Fibroblast of lung (primary cell): ENCODE measurements around the gene SLC8A2. TPM values are rescaled to one million over a fixed set of nuclear protein-coding genes. Genes with fewer than 3 reads are reported as not detected.

Experiments used
- DNase-seq, 2 donors: peaks; one replicate each; pipeline versions ENCODE4 v3.0.0 to v3.0.0-alpha.2; 2010; ENCODE audit warnings: low read depth in 2 of 2
- H2AFZ ChIP-seq: 2 replicates; pipeline ENCODE4 v1.5.1; 2012; ENCODE audit warnings: low read length, control low read depth, inconsistent platforms
- H3K27ac ChIP-seq: 2 replicates; pipeline ENCODE4 v1.5.1; 2011; ENCODE audit warnings: low read length, control low read depth; ENCODE audit not compliant: insufficient read depth
- H3K27me3 ChIP-seq: 2 replicates; pipeline ENCODE4 v1.5.1; 2011; ENCODE audit warnings: mild to moderate bottlenecking, low read length; ENCODE audit not compliant: control insufficient read depth, insufficient read depth
- H3K36me3 ChIP-seq: 2 replicates; pipeline ENCODE4 v1.5.1; 2011; ENCODE audit warnings: low read length; ENCODE audit not compliant: control insufficient read depth, insufficient read depth
- H3K4me1 ChIP-seq: 2 replicates; pipeline ENCODE4 v1.5.1; 2011; ENCODE audit warnings: low read length; ENCODE audit not compliant: control insufficient read depth, insufficient read depth; ENCODE audit errors: extremely low read depth
- H3K4me2 ChIP-seq: 2 replicates; pipeline ENCODE4 v1.5.1; 2011; ENCODE audit warnings: low read length, control low read depth; ENCODE audit not compliant: insufficient read depth; ENCODE audit errors: extremely low read depth
- H3K4me3 ChIP-seq, 4 experiments: fragments of 200-600 bp in 1 of 4; sonication (generic) in 1 of 4; replicated peaks in 1 of 4; 2 replicates each; pipeline ENCODE4 v1.5.1; 2011 to 2016; ENCODE audit warnings: low read length in 4 of 4, low read depth in 3 of 4, mild to moderate bottlenecking in 3 of 4, control low read depth in 2 of 4, inconsistent platforms in 1 of 4, mixed read lengths in 1 of 4; ENCODE audit not compliant: insufficient read depth in 1 of 4; ENCODE audit errors: control extremely low read depth in 1 of 4
- H3K79me2 ChIP-seq: 2 replicates; pipeline ENCODE4 v1.5.1; 2012; ENCODE audit warnings: mild to moderate bottlenecking, low read length, inconsistent platforms; ENCODE audit not compliant: control insufficient read depth, insufficient read depth
- H3K9ac ChIP-seq: 2 replicates; pipeline ENCODE4 v1.5.1; 2011; ENCODE audit warnings: mild to moderate bottlenecking, low read length, control low read depth; ENCODE audit not compliant: insufficient read depth
- H3K9me3 ChIP-seq: 2 replicates; pipeline ENCODE4 v1.5.1; 2012; ENCODE audit warnings: low read depth, low read length; ENCODE audit not compliant: control insufficient read depth, insufficient read depth
- H4K20me1 ChIP-seq: 2 replicates; pipeline ENCODE4 v1.5.1; 2011; ENCODE audit warnings: low read length; ENCODE audit not compliant: control insufficient read depth, insufficient read depth; ENCODE audit errors: extremely low read depth
- CTCF ChIP-seq, 2 donors: IDR thresholded peaks in 1 of 2; conservative IDR thresholded peaks in 1 of 2; 1 replicate in 1 of 2; 2 replicates in 1 of 2; pipeline ENCODE4 v1.5.1; 2011 to 2012; ENCODE audit warnings: low read length in 2 of 2, control low read depth in 1 of 2, inconsistent platforms in 1 of 2, low read depth in 1 of 2, mild to moderate bottlenecking in 1 of 2
- EZH2 ChIP-seq: IDR thresholded peaks from 2 replicates; pipeline ENCODE4 v1.5.1; 2012; ENCODE audit warnings: low read length, control low read depth, mild to moderate bottlenecking; ENCODE audit errors: missing control alignments
- polyA plus RNA-seq, 2 donors: library from polyadenylated mRNA; depleted of rRNA in 1 of 2; stranded (reverse) in 1 of 2; unstranded in 1 of 2; fragments of >200 nt; gene quantifications; 2 replicates each; pipeline ENCODE4 v1.2.1, GENCODE V29; 2011 to 2012; ENCODE audit warnings: missing spikeins in 1 of 2
- total RNA-seq: library from RNA; depleted of rRNA; stranded (reverse); fragments of >200 nt; gene quantifications from 2 replicates; pipeline ENCODE4 v1.2.1, GENCODE V29; 2014

Gene SLC8A2
- total and polyA plus RNA-seq, 2 donors (not counting 1 experiment from before 2014, with no cell fraction given) = under 0.01 TPM; not detected in 1

DNA sequence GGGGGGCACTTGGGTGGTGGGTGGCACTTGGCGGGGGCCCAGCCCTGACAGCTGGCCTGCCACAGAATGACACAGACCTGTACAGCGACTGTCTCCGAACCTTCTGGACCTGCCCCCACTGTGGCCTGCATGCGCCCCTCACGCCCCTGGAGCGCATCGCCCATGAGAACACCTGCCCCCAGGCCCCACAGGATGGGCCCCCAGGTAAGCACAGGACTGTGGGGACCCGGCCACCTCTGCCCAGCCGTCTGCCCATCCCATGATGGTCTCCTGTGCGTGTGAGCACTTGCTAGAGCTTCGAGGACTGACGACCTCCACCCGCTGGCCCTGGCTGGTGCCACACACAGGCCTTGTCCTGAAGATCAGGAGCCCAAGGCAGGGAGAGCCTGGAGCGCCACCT, 90.6 kb downstream of the SLC8A2 start:
- H3K9me3 ChIP-seq = no peaks in the 10 kb centered on the region
- H3K27ac ChIP-seq = no peak overlapping the region
- no peak overlapping the region for H3K4me2 ChIP-seq
- DNase-seq = no peak
- H3K36me3 ChIP-seq = peaks cover 22% of the 10 kb centered on the region
- no peak overlapping the region for H3K4me3 ChIP-seq
- H2AFZ ChIP-seq = no peak overlapping the region
- H3K27me3 ChIP-seq = no peaks in the 10 kb centered on the region
- no peaks in the 10 kb centered on the region for H3K79me2 ChIP-seq
- no peak for TF ChIP-seq EZH2
- no peak for TF ChIP-seq CTCF (conservative IDR thresholded peaks at IDR 0.05 in 1 of 2, IDR thresholded peaks at IDR 0.05 in 1 of 2; ENCODE audit: low read depth in 1 of 2, low read length in 2 of 2)
- H3K4me1 ChIP-seq = no peaks in the 10 kb centered on the region
- H3K9ac ChIP-seq = no peak overlapping the region
- no peaks in the 10 kb centered on the region for H4K20me1 ChIP-seq

DNA sequence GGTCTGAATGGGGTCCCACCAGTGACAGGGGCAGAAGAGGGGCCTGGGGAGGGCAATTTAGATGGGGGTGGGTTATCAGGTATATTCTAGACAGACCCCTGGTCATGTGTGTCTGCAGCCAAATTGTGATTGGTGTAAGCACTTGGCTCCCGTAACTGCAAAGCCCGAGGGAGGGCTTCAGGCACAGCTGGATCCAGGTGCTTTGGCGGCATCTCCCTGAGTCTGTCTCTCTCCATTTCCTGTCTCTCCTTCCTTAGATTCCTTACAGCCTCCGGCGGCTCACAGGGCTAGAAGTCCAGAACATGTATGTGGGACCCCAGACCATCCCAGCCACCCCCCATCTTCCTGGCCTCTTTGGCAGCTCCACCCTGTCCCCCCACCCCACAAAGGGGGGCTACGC, 91.1 kb downstream of the SLC8A2 start:
- Histone ChIP-seq H3K36me3 (peaks cover 25% of the 10 kb centered on the region), H3K9ac (no peak overlapping the region), H3K79me2 (no peaks in the 10 kb centered on the region), H3K9me3 (no peaks in the 10 kb centered on the region), H2AFZ (no peak overlapping the region), H3K27ac (no peak overlapping the region), H4K20me1 (no peaks in the 10 kb centered on the region), H3K4me1 (no peaks in the 10 kb centered on the region), H3K4me3 (no peak overlapping the region), H3K4me2 (no peak overlapping the region), H3K27me3 (no peaks in the 10 kb centered on the region)
- DNase-seq = no peak
- TF ChIP-seq EZH2 = no peak
- TF ChIP-seq CTCF (conservative IDR thresholded peaks at IDR 0.05 in 1 of 2, IDR thresholded peaks at IDR 0.05 in 1 of 2; ENCODE audit: low read depth in 1 of 2, low read length in 2 of 2) = no peak

GRCh38 chr19:47379381-47379938, 92.2 kb downstream of the SLC8A2 start:
- Histone ChIP-seq H3K27me3 (no peaks in the 10 kb centered on the region), H3K9ac (no peak overlapping the region), H2AFZ (no peak overlapping the region), H3K4me1 (no peaks in the 10 kb centered on the region), H3K9me3 (no peaks in the 10 kb centered on the region), H3K27ac (no peak overlapping the region), H3K79me2 (no peaks in the 10 kb centered on the region), H4K20me1 (no peaks in the 10 kb centered on the region), H3K36me3 (peaks cover 31% of the 10 kb centered on the region), H3K4me3 (no peak overlapping the region), H3K4me2 (no peak overlapping the region)
- DNase-seq = no peak
- TF ChIP-seq EZH2 = no peak
- TF ChIP-seq CTCF (conservative IDR thresholded peaks at IDR 0.05 in 1 of 2, IDR thresholded peaks at IDR 0.05 in 1 of 2; ENCODE audit: low read depth in 1 of 2, low read length in 2 of 2) = no peak
